ENCODE data around the gene PECR. TPM values are rescaled to one million over a fixed set of nuclear protein-coding genes. Genes with fewer than 3 reads are reported as not detected.
"Not testable (repeated sequence)": the region's sequence is repeated elsewhere in the genome, so short reads cannot be mapped to it uniquely, and the experiment has no call there.

Gene PECR
- total RNA-seq, 4 donors from 2014 or later, result 1.2 to 25.4 (median 14.9) TPM

DNA sequence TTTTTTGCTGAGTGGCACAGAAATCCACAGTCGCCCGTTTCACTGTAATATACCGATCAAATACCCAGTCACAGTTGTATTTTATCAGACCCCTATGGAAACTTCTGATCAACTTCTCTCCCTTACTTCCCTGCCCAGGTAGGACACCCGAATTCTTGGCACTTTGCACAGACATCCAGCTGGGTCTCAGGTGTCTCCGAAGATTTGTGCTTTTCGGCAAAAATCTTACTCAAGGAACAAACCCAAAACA is 68.9 kb downstream of the PECR start:
- H3K9me3 ChIP-seq, result no peaks in the 10 kb centered on the region
- DNase-seq, result no peak
- TF ChIP-seq POLR2A (IDR thresholded peaks at IDR 0.05), result no peak
- TF ChIP-seq, protein P1, sequence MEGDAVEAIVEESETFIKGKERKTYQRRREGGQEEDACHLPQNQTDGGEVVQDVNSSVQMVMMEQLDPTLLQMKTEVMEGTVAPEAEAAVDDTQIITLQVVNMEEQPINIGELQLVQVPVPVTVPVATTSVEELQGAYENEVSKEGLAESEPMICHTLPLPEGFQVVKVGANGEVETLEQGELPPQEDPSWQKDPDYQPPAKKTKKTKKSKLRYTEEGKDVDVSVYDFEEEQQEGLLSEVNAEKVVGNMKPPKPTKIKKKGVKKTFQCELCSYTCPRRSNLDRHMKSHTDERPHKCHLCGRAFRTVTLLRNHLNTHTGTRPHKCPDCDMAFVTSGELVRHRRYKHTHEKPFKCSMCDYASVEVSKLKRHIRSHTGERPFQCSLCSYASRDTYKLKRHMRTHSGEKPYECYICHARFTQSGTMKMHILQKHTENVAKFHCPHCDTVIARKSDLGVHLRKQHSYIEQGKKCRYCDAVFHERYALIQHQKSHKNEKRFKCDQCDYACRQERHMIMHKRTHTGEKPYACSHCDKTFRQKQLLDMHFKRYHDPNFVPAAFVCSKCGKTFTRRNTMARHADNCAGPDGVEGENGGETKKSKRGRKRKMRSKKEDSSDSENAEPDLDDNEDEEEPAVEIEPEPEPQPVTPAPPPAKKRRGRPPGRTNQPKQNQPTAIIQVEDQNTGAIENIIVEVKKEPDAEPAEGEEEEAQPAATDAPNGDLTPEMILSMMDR (IDR thresholded peaks at IDR 0.05), result no peak
- H3K4me3 ChIP-seq, result peak overlapping the region; percentile 45 to 54
- H3K36me3 ChIP-seq, result no peaks in the 10 kb centered on the region
- no peaks in the 10 kb centered on the region for H3K4me1 ChIP-seq
- H3K27ac ChIP-seq, result peak overlapping the region; percentile 38 to 54
- no peaks in the 10 kb centered on the region for H3K27me3 ChIP-seq
- intact Hi-C loops (cut with DNase I; ENCODE audit: low total_unique reads), result no loop called here

DNA sequence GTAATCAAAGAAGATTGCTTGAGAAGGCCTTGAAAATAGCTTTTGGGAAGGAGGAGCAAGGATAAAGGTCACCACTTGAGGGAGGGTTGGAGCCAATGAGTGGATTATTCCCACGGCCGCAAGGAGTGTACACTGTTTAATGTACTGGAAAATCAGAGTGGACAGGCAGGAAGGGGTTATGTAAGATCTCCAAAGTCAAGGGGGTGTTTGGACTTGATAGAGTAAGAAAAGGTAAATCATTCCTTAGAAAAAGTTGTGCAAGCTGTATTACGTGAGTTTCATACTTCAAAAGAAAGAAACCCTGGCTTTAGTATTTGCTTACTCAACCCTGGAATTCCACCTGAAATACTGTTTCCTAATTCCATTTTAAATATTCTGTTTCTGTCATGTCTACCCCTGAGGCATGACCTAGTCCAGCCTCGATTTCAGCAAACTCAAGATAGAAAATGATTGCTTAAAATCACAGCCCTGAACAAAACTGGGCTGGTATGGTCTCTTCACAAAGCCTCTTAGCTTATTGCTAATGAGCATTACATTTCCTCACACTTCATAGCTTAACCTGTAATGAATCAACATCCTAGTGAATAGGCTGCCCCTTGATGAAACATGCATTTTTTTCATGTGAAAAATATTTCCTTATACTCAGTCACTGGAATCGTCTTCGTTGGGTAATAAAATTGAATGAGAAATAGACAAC is 69.3 kb downstream of the PECR start:
- intact Hi-C loops (cut with DNase I; ENCODE audit: low total_unique reads), result no loop called here
- Histone ChIP-seq H3K9me3 (no peaks in the 10 kb centered on the region), H3K4me3 (peak overlapping the region in 1 of 2 donors; percentile 54), H3K27ac (peak overlapping the region in 1 of 2 donors; percentile 38), H3K36me3 (no peaks in the 10 kb centered on the region), H3K27me3 (no peaks in the 10 kb centered on the region), H3K4me1 (no peaks in the 10 kb centered on the region)
- no peak for DNase-seq
- TF ChIP-seq, protein P1 (IDR thresholded peaks at IDR 0.05), result no peak
- no peak for TF ChIP-seq POLR2A (IDR thresholded peaks at IDR 0.05)

DNA sequence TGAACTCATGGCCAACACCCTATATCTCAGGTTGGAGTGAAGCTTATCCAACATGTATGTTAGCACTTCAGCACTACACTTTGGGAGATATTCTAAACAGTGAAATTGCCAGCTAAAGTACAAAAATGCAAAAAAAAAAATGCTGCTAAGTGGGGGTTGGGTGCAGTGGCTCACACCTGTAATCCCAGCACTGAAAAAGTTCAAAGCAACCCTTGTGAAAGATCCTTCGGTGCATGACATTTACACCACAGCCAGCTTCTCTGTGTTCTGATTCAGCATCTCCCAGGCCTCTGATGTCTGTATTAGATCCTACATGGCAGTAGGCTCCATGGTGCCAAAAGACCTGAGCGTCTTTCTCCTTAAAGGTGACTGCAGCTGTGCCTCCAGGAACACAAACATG is 72.4 kb downstream of the PECR start:
- H3K9me3 ChIP-seq; DNase-seq; H3K36me3 ChIP-seq; H3K27me3 ChIP-seq; H3K4me1 ChIP-seq; intact Hi-C loops (cut with DNase I; ENCODE audit: low total_unique reads); H3K27ac ChIP-seq; H3K4me3 ChIP-seq: not testable (repeated sequence)

DNA sequence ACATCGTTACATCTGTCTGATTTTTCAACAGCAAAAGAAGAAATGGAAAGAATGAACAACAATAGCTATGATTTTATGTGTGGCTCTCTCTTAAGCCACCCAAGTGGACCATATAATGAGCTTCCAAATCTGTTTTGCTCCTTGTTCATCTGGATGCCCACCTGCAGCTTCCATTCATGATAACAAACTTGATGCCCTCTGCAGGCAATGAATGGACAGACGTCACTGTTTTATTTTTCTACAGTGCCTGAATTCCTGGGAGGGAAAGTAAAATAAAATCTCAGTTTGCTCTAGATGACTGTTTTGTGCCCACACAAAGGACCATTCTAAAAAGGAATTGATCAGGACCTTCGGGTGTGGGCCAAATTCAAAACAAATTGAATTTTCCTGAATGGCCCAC is 73.2 kb downstream of the PECR start:
- no peak for DNase-seq
- intact Hi-C loops (cut with DNase I; ENCODE audit: low total_unique reads), result no loop called here
- H3K27me3 ChIP-seq, result no peaks in the 10 kb centered on the region
- H3K36me3 ChIP-seq, result no peaks in the 10 kb centered on the region
- H3K4me1 ChIP-seq, result no peaks in the 10 kb centered on the region
- no peak overlapping the region for H3K4me3 ChIP-seq
- no peaks in the 10 kb centered on the region for H3K9me3 ChIP-seq
- H3K27ac ChIP-seq, result no peak overlapping the region
- TF ChIP-seq POLR2A (IDR thresholded peaks at IDR 0.05), result no peak
- TF ChIP-seq, protein P1 (IDR thresholded peaks at IDR 0.05), result no peak

DNA sequence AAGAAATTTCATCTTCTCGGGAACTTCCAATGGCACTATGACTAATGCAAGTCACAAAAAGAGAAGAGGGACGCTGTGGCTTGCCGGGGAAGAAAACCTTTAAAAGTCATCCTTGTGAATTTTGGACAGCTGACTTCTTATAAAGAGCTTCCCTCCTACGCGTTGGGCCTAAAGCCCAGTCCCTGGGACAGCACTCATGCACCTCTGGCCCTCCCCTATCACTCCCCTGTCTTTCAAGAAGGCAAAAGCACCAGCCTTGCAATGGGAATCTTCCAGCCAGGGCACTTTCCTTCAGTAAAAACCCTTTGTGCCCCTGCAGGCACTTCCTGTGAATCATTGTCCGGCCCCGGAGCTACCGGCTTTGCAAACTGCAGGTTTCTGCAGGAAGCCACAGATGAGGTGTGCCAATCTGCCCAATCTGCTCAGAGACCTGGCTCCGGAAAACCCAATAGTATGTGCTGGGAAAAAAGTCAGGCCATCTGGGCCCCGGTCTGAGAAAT is 75.4 kb downstream of the PECR start:
- Histone ChIP-seq H3K9me3 (no peaks in the 10 kb centered on the region), H3K27ac (no peak overlapping the region), H3K4me3 (no peak overlapping the region), H3K4me1 (no peaks in the 10 kb centered on the region), H3K27me3 (no peaks in the 10 kb centered on the region), H3K36me3 (no peaks in the 10 kb centered on the region)
- intact Hi-C loops (cut with DNase I; ENCODE audit: low total_unique reads), result no loop called here
- no peak for TF ChIP-seq POLR2A (IDR thresholded peaks at IDR 0.05)
- TF ChIP-seq, protein P1 (IDR thresholded peaks at IDR 0.05), result no peak
- peak in 1 of 2 donors; percentile 31 for DNase-seq

Measured in uterus (tissue), 4 donors.